Measurements from ENCODE around the gene NLGN1. TPM values are rescaled to one million over a fixed set of nuclear protein-coding genes. Genes with fewer than 3 reads are reported as not detected.

NLGN1 gene
- total RNA-seq, 3 donors from 2014 or later = 0.43 to 14.3 (median 2.0) TPM

DNA sequence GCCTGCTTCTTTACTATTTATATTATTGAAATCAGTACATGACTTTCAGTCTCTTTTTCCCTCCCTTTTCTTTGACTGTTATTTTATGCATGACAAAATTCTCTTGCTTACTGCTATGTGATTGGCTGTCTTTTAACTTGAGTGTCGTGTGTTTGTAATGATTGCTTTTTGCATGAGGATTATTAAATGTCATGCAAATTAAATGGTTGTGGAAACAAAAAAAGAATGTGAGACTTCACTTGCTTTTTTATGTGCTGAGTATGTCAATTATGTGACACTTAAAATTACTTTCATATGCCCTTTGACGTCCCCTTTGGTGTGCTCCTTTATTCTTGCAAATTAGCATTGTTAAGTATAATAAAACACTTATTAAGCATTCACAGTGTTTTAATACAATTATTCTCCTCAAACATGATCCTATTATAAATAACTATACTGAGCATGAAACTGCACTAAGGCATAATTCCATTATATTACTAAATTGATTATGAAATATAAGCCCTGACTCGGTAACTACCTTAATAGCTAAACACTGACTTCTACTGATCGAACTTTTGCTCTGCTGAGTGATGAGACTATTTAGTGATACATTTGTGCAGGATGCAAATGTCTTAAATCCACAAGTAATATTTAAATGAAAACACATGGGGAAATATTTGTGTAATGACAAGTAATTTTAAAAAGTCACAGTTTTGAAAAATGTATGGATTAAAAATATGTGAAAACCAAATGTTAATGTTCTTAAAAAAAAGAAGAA is 401.7 kb downstream of the NLGN1 start:
- no peaks in the 10 kb centered on the region for H3K36me3 ChIP-seq (ENCODE audit: low read depth)
- H3K9me3 ChIP-seq = no peaks in the 10 kb centered on the region
- no peak overlapping the region for H3K4me3 ChIP-seq
- H3K4me1 ChIP-seq (ENCODE audit: low read depth) = no peaks in the 10 kb centered on the region
- TF ChIP-seq, protein P1, sequence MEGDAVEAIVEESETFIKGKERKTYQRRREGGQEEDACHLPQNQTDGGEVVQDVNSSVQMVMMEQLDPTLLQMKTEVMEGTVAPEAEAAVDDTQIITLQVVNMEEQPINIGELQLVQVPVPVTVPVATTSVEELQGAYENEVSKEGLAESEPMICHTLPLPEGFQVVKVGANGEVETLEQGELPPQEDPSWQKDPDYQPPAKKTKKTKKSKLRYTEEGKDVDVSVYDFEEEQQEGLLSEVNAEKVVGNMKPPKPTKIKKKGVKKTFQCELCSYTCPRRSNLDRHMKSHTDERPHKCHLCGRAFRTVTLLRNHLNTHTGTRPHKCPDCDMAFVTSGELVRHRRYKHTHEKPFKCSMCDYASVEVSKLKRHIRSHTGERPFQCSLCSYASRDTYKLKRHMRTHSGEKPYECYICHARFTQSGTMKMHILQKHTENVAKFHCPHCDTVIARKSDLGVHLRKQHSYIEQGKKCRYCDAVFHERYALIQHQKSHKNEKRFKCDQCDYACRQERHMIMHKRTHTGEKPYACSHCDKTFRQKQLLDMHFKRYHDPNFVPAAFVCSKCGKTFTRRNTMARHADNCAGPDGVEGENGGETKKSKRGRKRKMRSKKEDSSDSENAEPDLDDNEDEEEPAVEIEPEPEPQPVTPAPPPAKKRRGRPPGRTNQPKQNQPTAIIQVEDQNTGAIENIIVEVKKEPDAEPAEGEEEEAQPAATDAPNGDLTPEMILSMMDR (IDR thresholded peaks at IDR 0.05) = no peak
- DNase-seq (no peak), ATAC-seq (no peak)
- intact Hi-C loops (cut with DNase I, micrococcal nuclease) = no loop called here

DNA sequence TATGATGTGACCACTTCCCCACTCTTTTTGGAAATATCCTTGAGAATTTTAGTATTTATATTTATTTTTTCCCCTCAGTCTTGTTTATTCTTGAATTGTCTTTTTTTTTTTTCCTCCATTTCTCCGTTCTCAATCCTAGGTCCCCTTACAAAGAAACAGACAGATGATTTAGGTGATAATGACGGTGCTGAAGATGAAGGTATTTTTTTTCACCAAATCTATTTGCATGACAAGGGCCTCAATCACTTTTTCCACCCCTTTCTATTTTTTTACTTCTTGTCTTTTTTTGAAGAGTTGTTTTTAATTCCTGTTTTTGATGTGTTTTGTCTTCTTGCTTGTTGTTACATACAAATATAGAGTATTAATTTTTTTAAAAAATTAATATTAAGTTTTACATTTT is 402.6 kb downstream of the NLGN1 start:
- DNase-seq (no peak), ATAC-seq (no peak)
- Histone ChIP-seq H3K9me3 (no peaks in the 10 kb centered on the region), H3K36me3 (ENCODE audit: low read depth) (no peaks in the 10 kb centered on the region), H3K4me1 (ENCODE audit: low read depth) (no peaks in the 10 kb centered on the region), H3K4me3 (no peak overlapping the region)
- intact Hi-C loops (cut with DNase I, micrococcal nuclease) = no loop called here
- TF ChIP-seq, protein P1 (IDR thresholded peaks at IDR 0.05) = no peak

DNA sequence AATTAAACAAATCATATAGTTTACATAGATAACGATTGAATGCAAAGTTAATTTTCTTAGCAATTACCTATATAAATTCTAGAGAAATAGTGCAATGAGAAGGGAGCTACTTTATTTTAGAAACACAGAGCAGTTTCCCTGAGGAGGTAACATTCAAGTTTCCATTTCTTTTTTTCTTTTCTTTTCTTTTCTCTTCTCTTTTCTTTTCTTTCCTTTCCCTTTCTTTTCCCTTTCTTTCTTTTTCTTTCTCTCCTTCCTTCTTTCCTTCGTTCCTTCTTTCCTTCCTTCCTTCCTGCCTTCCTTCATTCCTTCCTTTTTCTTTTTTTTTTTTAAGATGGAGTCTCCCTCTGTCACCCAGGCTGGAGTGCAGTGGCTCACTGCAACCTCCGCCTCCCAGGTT is 417.3 kb downstream of the NLGN1 start:
- intact Hi-C loops (cut with DNase I, micrococcal nuclease) = no loop called here
- ATAC-seq = no peak
- TF ChIP-seq, protein P1 (IDR thresholded peaks at IDR 0.05) = no peak

GRCh38 chr3:173819368-173819767 is 421.8 kb downstream of the NLGN1 start:
- TF ChIP-seq, protein P1 (IDR thresholded peaks at IDR 0.05) = no peak
- no peaks in the 10 kb centered on the region for H3K36me3 ChIP-seq (ENCODE audit: low read depth)
- H3K9me3 ChIP-seq = no peaks in the 10 kb centered on the region
- no peaks in the 10 kb centered on the region for H3K4me1 ChIP-seq (ENCODE audit: low read depth)
- no peak for DNase-seq
- no peak overlapping the region for H3K4me3 ChIP-seq
- intact Hi-C loops (cut with DNase I, micrococcal nuclease) = no loop called here
- ATAC-seq = no peak

More for the DNA sequence above, 417.3 kb downstream of the NLGN1 start:
- H3K4me1 ChIP-seq (ENCODE audit: low read depth) = no peaks in the 10 kb centered on the region
- no peak overlapping the region for H3K4me3 ChIP-seq
- H3K9me3 ChIP-seq = no peaks in the 10 kb centered on the region
- no peaks in the 10 kb centered on the region for H3K36me3 ChIP-seq (ENCODE audit: low read depth)
- no peak for DNase-seq

DNA sequence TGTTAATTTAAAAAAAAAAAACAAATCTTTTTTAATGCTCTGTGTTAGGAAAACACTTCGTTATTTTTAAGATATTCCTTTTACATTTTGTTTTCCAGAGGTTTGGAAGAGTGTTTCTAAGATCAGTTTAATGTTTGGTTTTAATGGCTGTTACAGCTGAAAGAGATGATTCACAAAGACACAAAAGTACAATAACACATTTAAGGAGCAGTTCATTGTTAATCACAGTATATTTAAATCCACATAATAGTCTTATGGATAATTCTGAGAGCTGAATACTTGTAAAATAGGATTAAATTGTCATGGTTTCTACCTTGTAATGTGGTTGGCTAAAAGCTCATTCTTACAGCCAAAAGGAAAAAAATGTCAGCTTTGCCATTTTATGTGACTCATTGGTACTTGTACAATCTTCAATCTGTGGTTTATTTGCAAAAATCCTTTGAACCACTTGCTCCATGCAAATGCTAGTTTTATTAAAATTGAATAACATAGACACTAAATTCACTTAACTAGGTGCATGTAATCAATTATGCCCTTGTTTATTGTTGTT is 426.4 kb downstream of the NLGN1 start:
- H3K4me1 ChIP-seq (ENCODE audit: low read depth) = no peaks in the 10 kb centered on the region
- no peak overlapping the region for H3K4me3 ChIP-seq
- DNase-seq = no peak
- TF ChIP-seq, protein P1 (IDR thresholded peaks at IDR 0.05) = no peak
- intact Hi-C loops (cut with DNase I, micrococcal nuclease) = no loop called here
- ATAC-seq = no peak
- H3K9me3 ChIP-seq = no peaks in the 10 kb centered on the region
- no peaks in the 10 kb centered on the region for H3K36me3 ChIP-seq (ENCODE audit: low read depth)
